Lung (tissue), 12 donors: ENCODE data around the gene DCLK1. TPM values are rescaled to one million over a fixed set of nuclear protein-coding genes. Genes with fewer than 3 reads are reported as not detected.

Source experiments
- ATAC-seq: fragments of 200-7000 bp; cut with Tn5 transposase; one replicate; pipeline ENCODE4 v1.9.1; 2020; ENCODE audit warnings: moderate number of reproducible peaks; ENCODE audit not compliant: insufficient read depth, low FRiP score
- DNase-seq, 3 donors: peaks; one replicate each; pipeline ENCODE4 v3.0.0-alpha.2; 2013 to 2017
- H3K27ac ChIP-seq, 2 donors: one replicate each; pipeline ENCODE4 v1.5.1; 2013; ENCODE audit warnings: mild to moderate bottlenecking in 2 of 2, moderate library complexity in 2 of 2, control low read depth in 1 of 2, inconsistent platforms in 1 of 2, low read depth in 1 of 2, low read length in 1 of 2
- H3K27me3 ChIP-seq, 3 donors: one replicate each; pipeline ENCODE4 v1.5.1; 2013; ENCODE audit warnings: low read length in 2 of 3; ENCODE audit not compliant: control insufficient read depth in 3 of 3, insufficient read depth in 3 of 3
- H3K36me3 ChIP-seq, 4 donors: one replicate each; pipeline ENCODE4 v1.5.1; 2013; ENCODE audit warnings: low read length in 4 of 4, mild to moderate bottlenecking in 1 of 4, moderate library complexity in 1 of 4; ENCODE audit not compliant: control insufficient read depth in 4 of 4, insufficient read depth in 4 of 4
- H3K4me1 ChIP-seq, 5 donors: one replicate each; pipeline ENCODE4 v1.5.1; 2013; ENCODE audit warnings: low read length in 5 of 5, mild to moderate bottlenecking in 2 of 5, moderate library complexity in 1 of 5; ENCODE audit not compliant: control insufficient read depth in 5 of 5, insufficient read depth in 5 of 5
- H3K4me3 ChIP-seq: one replicate; pipeline ENCODE4 v1.5.1; 2013; ENCODE audit warnings: mild to moderate bottlenecking, control low read depth, moderate library complexity
- H3K9ac ChIP-seq, 2 donors: one replicate each; pipeline ENCODE4 v1.5.1; 2013; ENCODE audit warnings: low read length in 2 of 2, control low read depth in 1 of 2; ENCODE audit not compliant: insufficient read depth in 1 of 2
- H3K9me3 ChIP-seq, 4 donors: one replicate each; pipeline ENCODE4 v1.5.1; 2013; ENCODE audit warnings: low read length in 3 of 4, mild to moderate bottlenecking in 1 of 4, moderate library complexity in 1 of 4; ENCODE audit not compliant: control insufficient read depth in 4 of 4, insufficient read depth in 3 of 4
- WGBS, 2 donors: extraction: QIAGEN DNeasy Blood & Tissue Kit; methylation state at CpG; one replicate each; pipeline ENCODE4 v1.1.7; 2013; 5-methylcytosine and 5-hydroxymethylcytosine counted together
- polyA plus RNA-seq, 2 donors: library from polyadenylated mRNA; stranded (reverse); fragments of 200-250 nt; gene quantifications; one replicate each; pipeline ENCODE4 v1.2.1, GENCODE V29; 2013
- total RNA-seq, 2 donors: library from RNA; depleted of rRNA in 1 of 2; stranded (reverse); fragments of >200 nt in 1 of 2; gene quantifications; one replicate each; pipeline ENCODE4 v1.2.1, GENCODE V29; 2014 to 2021
- TF ChIP-seq, protein P1 (sequence below): IDR thresholded peaks from 2 replicates; pipeline ENCODE4 v1.5.1; 2012; ENCODE audit warnings: mild to moderate bottlenecking; ENCODE audit errors: control extremely low read depth, extremely low read depth
- donor health status: control.
- donor health status: control.
- donor health status: Bipolar disorder and iron deficiency.
- donor health status: healthy.
- donor health status: DM: yes; HTN: yes; CAD: no.

Gene DCLK1
- total and polyA plus RNA-seq, 4 donors: 1.2 to 23.5 (median 7.0) TPM

DNA sequence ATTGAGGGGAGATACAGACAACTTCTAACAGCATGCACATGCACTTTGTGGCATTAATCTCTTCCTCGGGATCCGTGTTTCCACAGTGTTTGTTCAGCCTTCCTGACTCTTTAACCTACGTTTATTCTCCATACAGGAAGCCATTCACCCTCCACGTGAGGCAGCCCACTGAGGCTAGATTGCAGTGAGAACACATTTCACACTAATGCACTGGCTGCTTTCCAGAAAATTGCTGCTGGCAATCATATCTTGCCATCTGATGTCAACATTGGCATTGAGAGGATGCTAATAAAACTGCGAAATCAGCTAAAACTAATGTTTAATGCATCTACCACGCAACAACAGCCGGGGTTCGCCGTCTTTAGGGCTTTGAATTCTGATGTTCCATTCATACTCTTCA lies 30.0 kb downstream of the DCLK1 start:
- Histone ChIP-seq H3K4me1 (peaks cover 0 to 6% (median 0%) of the 10 kb centered on the region in 5 donors), H3K27me3 (no peaks in the 10 kb centered on the region), H3K4me3 (no peak overlapping the region), H3K9me3 (no peaks in the 10 kb centered on the region), H3K27ac (no peak overlapping the region), H3K36me3 (no peaks in the 10 kb centered on the region), H3K9ac (no peak overlapping the region)
- TF ChIP-seq, protein P1, sequence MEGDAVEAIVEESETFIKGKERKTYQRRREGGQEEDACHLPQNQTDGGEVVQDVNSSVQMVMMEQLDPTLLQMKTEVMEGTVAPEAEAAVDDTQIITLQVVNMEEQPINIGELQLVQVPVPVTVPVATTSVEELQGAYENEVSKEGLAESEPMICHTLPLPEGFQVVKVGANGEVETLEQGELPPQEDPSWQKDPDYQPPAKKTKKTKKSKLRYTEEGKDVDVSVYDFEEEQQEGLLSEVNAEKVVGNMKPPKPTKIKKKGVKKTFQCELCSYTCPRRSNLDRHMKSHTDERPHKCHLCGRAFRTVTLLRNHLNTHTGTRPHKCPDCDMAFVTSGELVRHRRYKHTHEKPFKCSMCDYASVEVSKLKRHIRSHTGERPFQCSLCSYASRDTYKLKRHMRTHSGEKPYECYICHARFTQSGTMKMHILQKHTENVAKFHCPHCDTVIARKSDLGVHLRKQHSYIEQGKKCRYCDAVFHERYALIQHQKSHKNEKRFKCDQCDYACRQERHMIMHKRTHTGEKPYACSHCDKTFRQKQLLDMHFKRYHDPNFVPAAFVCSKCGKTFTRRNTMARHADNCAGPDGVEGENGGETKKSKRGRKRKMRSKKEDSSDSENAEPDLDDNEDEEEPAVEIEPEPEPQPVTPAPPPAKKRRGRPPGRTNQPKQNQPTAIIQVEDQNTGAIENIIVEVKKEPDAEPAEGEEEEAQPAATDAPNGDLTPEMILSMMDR: no peak
- ATAC-seq (no peak), DNase-seq (peak in 1 of 3 donors; percentile 4)
- WGBS, 2 donors: 75 to 80% methylated on average over 9 of the region's 9 CpGs

- 66 to 80% methylated on average over 4 of the region's 4 CpGs for WGBS, 2 donors
- DNase-seq: no peak
Observed at GRCh38 chr13:36098080-36098479, 33.1 kb downstream of the DCLK1 start.

GRCh38 chr13:36096461-36097416 lies 34.4 kb downstream of the DCLK1 start:
- DNase-seq (peak in 2 of 3 donors; percentile 53 to 72), ATAC-seq (no peak)
- Histone ChIP-seq H3K27me3 (no peaks in the 10 kb centered on the region), H3K4me1 (peaks cover 0 to 7% (median 2%) of the 10 kb centered on the region in 5 donors), H3K9ac (no peak overlapping the region), H3K36me3 (no peaks in the 10 kb centered on the region), H3K27ac (no peak overlapping the region), H3K9me3 (no peaks in the 10 kb centered on the region), H3K4me3 (no peak overlapping the region)
- TF ChIP-seq, protein P1: no peak
- 73 to 77% methylated on average over 5 of the region's 5 CpGs for WGBS, 2 donors

More at GRCh38 chr13:36098080-36098479, 33.1 kb downstream of the DCLK1 start:
- ATAC-seq: no peak
- Histone ChIP-seq H3K27ac (no peak overlapping the region), H3K4me1 (peaks cover 0 to 7% (median 2%) of the 10 kb centered on the region in 5 donors), H3K4me3 (no peak overlapping the region), H3K9ac (no peak overlapping the region), H3K9me3 (no peaks in the 10 kb centered on the region), H3K27me3 (no peaks in the 10 kb centered on the region), H3K36me3 (no peaks in the 10 kb centered on the region)
- TF ChIP-seq, protein P1: no peak
